GM13976 (cell line): ENCODE results near the gene PPP1R8.

Source experiments
- DNase-seq: peaks from one replicate; pipeline ENCODE4 v3.0.0; 2012; ENCODE audit warnings: low spot score
- CTCF ChIP-seq: IDR thresholded peaks from 2 replicates; pipeline ENCODE4 v1.5.1; 2012; ENCODE audit warnings: borderline replicate concordance, mild to moderate bottlenecking; ENCODE audit not compliant: insufficient read depth; ENCODE audit errors: extremely low read depth, missing control alignments, control extremely low read depth
- in situ Hi-C: fragments of 300-500 bp; cut with MboI; formaldehyde crosslinking; loops from one replicate; pipeline ENCODE4 v1.12.0; 2022; ENCODE audit warnings: low sequenced_read_pairs, mixed read lengths, inconsistent platforms; ENCODE audit not compliant: unreplicated experiment

Gene PPP1R8

GRCh38 chr1:27884006-27884954 lies 53.7 kb downstream of the PPP1R8 start:
- in situ Hi-C loops, result no loop called here
- peak; percentile 69 for DNase-seq
- no peak for TF ChIP-seq CTCF

GRCh38 chr1:27885114-27885528 lies 54.5 kb downstream of the PPP1R8 start:
- TF ChIP-seq CTCF, result no peak
- no peak for DNase-seq
- in situ Hi-C loops, result no loop called here

- in situ Hi-C loops, result no loop called here
- DNase-seq, result no peak
- no peak for TF ChIP-seq CTCF
Measured at GRCh38 chr1:27885621-27886352, 55.2 kb downstream of the PPP1R8 start.

- TF ChIP-seq CTCF, result no peak
- in situ Hi-C loops, result no loop called here
- no peak for DNase-seq
Measured at GRCh38 chr1:27886353-27886679, 55.7 kb downstream of the PPP1R8 start.

- TF ChIP-seq CTCF, result no peak
- in situ Hi-C loops, result no loop called here
- DNase-seq, result no peak
Measured at GRCh38 chr1:27886744-27887143, 56.2 kb downstream of the PPP1R8 start.

- in situ Hi-C loops, result no loop called here
- no peak for TF ChIP-seq CTCF
- no peak for DNase-seq
Measured at GRCh38 chr1:27887215-27888021, 56.8 kb downstream of the PPP1R8 start.
